ENCODE data around the gene FZD4.
"Not testable (repeated sequence)": the region's sequence is repeated elsewhere in the genome, so short reads cannot be mapped to it uniquely, and the experiment has no call there.

Gene FZD4

GRCh38 chr11:86934926-86935579 is 20.1 kb downstream of the FZD4 start:
- DNase-seq = no peak

GRCh38 chr11:86934582-86934900 is 20.7 kb downstream of the FZD4 start:
- DNase-seq = no peak

- no peak for DNase-seq
Observed at GRCh38 chr11:86933891-86934581, 21.2 kb downstream of the FZD4 start.

GRCh38 chr11:86932924-86933875 is 22.0 kb downstream of the FZD4 start:
- DNase-seq = no peak

- DNase-seq = no peak
Observed at GRCh38 chr11:86932259-86932585, 23.0 kb downstream of the FZD4 start.

- DNase-seq = no peak
Observed at GRCh38 chr11:86931548-86932258, 23.5 kb downstream of the FZD4 start.

GRCh38 chr11:86930957-86931547 is 24.1 kb downstream of the FZD4 start:
- DNase-seq = no peak

- DNase-seq = no peak
Observed at GRCh38 chr11:86926975-86927374, 28.2 kb downstream of the FZD4 start.

GRCh38 chr11:86923999-86924766 is 31.0 kb downstream of the FZD4 start:
- DNase-seq = no peak

GRCh38 chr11:86922225-86922624 is 33.0 kb downstream of the FZD4 start:
- DNase-seq = no peak

GRCh38 chr11:86919557-86920210 is 35.5 kb downstream of the FZD4 start:
- no peak for DNase-seq

GRCh38 chr11:86918973-86919372 is 36.2 kb downstream of the FZD4 start:
- DNase-seq = no peak

GRCh38 chr11:86918496-86918895 is 36.7 kb downstream of the FZD4 start:
- no peak for DNase-seq

GRCh38 chr11:86917589-86917988 is 37.6 kb downstream of the FZD4 start:
- no peak for DNase-seq

GRCh38 chr11:86916330-86916729 is 38.9 kb downstream of the FZD4 start:
- DNase-seq = no peak

- DNase-seq = not testable (repeated sequence)
Observed at GRCh38 chr11:86915850-86916249, 39.3 kb downstream of the FZD4 start.

- no peak for DNase-seq
Observed at GRCh38 chr11:86914865-86915519, 40.2 kb downstream of the FZD4 start.

- no peak for DNase-seq
Observed at GRCh38 chr11:86912238-86912637, 43.0 kb downstream of the FZD4 start.

- no peak for DNase-seq
Observed at GRCh38 chr11:86910592-86910991, 44.6 kb downstream of the FZD4 start.

GRCh38 chr11:86906198-86906597 is 49.0 kb downstream of the FZD4 start:
- DNase-seq = no peak

- DNase-seq = no peak
Observed at GRCh38 chr11:86905252-86905651, 49.9 kb downstream of the FZD4 start.

Measured in NCI-H524 treated with DMSO at 0.1 percent for 48 hours (cell line).